Measurements from ENCODE around the gene RFWD3. TPM values are rescaled to one million over a fixed set of nuclear protein-coding genes. Genes with fewer than 3 reads are reported as not detected.

Gene RFWD3
- total and polyA plus RNA-seq, 12 donors: 1.8 to 10.2 (median 5.6) TPM

DNA sequence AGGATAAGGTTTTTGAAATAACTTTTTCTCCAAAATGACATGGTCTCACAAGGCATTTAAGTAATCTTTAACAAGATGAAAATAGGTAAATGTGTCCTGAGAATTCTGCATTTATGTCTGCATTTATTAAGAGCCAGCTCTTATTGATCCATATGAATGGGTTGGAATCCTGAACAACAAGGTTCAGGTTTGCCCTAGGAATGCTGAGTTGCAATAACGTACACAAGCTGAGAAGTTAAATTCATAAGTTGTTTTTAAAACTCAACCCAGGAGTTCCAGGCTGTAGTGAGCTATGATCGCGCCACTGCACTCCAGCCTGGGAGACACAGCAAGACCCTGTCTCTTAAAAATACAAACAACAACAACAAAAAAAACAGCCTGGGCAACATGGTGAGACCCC is 87.8 kb downstream of the RFWD3 start:
- intact Hi-C loops (cut with DNase I): no loop called here
- ATAC-seq: no peak
- Histone ChIP-seq H3K27me3 (no peaks in the 10 kb centered on the region), H3K4me3 (no peak overlapping the region), H3K9me3 (no peaks in the 10 kb centered on the region), H3K27ac (no peak overlapping the region), H3K36me3 (no peaks in the 10 kb centered on the region), H3K4me1 (peaks cover 0 to 50% (median 20%) of the 10 kb centered on the region in 9 donors)
- TF ChIP-seq, protein P1, sequence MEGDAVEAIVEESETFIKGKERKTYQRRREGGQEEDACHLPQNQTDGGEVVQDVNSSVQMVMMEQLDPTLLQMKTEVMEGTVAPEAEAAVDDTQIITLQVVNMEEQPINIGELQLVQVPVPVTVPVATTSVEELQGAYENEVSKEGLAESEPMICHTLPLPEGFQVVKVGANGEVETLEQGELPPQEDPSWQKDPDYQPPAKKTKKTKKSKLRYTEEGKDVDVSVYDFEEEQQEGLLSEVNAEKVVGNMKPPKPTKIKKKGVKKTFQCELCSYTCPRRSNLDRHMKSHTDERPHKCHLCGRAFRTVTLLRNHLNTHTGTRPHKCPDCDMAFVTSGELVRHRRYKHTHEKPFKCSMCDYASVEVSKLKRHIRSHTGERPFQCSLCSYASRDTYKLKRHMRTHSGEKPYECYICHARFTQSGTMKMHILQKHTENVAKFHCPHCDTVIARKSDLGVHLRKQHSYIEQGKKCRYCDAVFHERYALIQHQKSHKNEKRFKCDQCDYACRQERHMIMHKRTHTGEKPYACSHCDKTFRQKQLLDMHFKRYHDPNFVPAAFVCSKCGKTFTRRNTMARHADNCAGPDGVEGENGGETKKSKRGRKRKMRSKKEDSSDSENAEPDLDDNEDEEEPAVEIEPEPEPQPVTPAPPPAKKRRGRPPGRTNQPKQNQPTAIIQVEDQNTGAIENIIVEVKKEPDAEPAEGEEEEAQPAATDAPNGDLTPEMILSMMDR (IDR thresholded peaks at IDR 0.05): no peak
- DNase-seq: no peak
- 95 to 98% methylated on average over 3 of the region's 3 CpGs for WGBS, 2 donors

DNA sequence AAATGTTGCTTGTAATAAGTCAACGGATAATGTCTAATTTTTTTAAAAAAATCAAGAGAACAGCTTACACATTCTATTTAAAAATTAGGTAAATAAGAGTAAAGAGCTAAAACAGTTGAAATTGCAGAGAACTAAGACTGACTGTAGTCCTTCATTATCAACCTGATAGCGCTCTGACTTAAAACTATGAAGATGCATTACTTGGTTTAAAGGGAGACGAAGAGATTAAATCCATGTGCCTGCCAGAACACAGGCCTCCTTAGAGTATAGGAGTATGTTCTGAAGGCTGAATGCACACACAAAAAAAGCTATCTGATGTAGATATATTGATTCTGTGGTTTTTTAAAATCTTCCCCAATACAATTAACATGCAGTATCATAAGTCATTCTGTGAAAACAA is 88.2 kb downstream of the RFWD3 start:
- Histone ChIP-seq H3K4me3 (no peak overlapping the region), H3K9me3 (no peaks in the 10 kb centered on the region), H3K36me3 (no peaks in the 10 kb centered on the region), H3K4me1 (peaks cover 0 to 54% (median 20%) of the 10 kb centered on the region in 9 donors), H3K27ac (no peak overlapping the region), H3K27me3 (no peaks in the 10 kb centered on the region)
- ATAC-seq (no peak), DNase-seq (no peak)
- TF ChIP-seq, protein P1 (IDR thresholded peaks at IDR 0.05): no peak
- intact Hi-C loops (cut with DNase I): no loop called here
- WGBS, 2 donors: 94 to 95% methylated on average over 3 of the region's 3 CpGs

DNA sequence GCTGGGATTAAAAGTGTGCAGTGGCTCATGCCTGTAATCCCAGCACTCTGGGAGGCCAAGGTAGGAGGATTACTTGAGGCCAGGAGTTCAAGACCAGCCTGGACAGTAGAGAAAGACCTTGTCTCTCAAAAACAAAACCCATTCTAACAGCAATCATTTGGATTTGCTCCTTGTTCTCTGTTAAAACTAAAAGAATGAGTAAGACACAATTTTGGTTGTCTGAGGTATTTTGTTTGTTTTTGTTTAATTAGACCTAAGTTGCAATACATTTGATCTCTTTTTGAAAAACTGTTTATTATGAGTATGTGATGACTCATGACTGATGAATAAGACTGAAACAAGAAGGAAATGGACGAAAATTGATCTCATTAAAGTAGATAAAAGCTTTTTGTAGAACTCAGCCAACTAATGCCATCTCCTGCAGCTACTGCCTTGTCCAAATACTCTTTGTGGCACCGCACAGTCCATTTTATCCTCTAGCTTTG is 88.8 kb downstream of the RFWD3 start:
- Histone ChIP-seq H3K36me3 (no peaks in the 10 kb centered on the region), H3K4me3 (no peak overlapping the region), H3K9me3 (no peaks in the 10 kb centered on the region), H3K27ac (no peak overlapping the region), H3K27me3 (no peaks in the 10 kb centered on the region), H3K4me1 (peaks cover 0 to 54% (median 20%) of the 10 kb centered on the region in 9 donors)
- no peak for ATAC-seq
- intact Hi-C loops (cut with DNase I): no loop called here
- DNase-seq: no peak
- TF ChIP-seq, protein P1 (IDR thresholded peaks at IDR 0.05): no peak
- WGBS, 2 donors: 76 to 88% methylated on average over 2 of the region's 2 CpGs

DNA sequence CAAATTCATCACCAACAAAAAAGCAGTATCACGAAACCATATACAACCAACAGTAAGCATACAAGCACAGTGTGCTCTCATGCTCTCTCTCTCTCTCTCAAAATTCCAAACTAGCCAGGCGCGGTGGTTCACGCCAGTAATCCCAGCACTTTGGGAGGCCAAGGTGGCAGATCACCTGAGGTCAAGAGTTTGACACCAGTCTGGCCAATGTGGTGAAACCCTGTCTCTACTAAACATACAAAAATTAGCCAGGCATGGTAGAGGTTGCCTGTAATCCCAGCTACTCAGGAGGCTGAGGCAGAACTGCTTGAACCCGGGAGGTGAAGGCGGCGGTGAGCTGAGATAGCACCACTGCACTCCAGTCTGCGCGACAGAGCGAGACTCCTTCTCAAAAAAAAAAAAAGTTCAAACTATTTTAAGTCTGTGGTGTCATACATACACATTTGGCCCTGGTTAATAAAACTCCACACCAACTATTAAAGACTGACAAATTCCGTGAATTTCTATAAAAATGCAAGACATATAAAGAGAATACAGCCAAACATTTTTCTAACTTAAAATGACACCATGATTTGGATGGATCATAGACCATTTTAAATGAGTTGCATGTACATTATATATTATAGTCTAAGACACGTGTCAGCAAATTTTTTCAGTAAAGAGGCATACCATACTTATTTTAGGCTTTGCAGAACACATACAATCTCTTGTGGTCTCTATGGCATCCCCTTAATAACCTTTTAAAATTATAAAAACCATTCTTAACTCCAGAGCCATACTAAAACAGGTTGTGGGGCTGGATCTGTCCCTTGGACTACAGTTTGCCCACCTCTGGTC is 90.7 kb downstream of the RFWD3 start:
- Histone ChIP-seq H3K4me3 (no peak overlapping the region), H3K36me3 (no peaks in the 10 kb centered on the region), H3K27me3 (no peaks in the 10 kb centered on the region), H3K27ac (no peak overlapping the region), H3K4me1 (peaks cover 0 to 56% (median 17%) of the 10 kb centered on the region in 9 donors), H3K9me3 (no peaks in the 10 kb centered on the region)
- TF ChIP-seq, protein P1 (IDR thresholded peaks at IDR 0.05): no peak
- intact Hi-C loops (cut with DNase I): no loop called here
- peak in 5 of 8 donors; percentile 52 to 70 (median 61) for ATAC-seq
- DNase-seq: no peak
- WGBS, 2 donors: 58 to 62% methylated on average over 12 of the region's 12 CpGs

Measured in heart right ventricle (tissue), 16 donors.